A172 (cell line): ENCODE data around the gene BLTP3B. TPM values are rescaled to one million over a fixed set of nuclear protein-coding genes. Genes with fewer than 3 reads are reported as not detected.
A peak's percentile ranks its signal among the peaks of the same experiment; 100 is the strongest.
"Not testable (repeated sequence)": the region's sequence is repeated elsewhere in the genome, so short reads cannot be mapped to it uniquely, and the experiment has no call there.

Experiments used
- DNase-seq: peaks from one replicate; pipeline ENCODE4 v3.0.0-alpha.2; 2015; ENCODE audit warnings: low spot score
- total RNA-seq: library from RNA; depleted of rRNA; stranded (reverse); fragments of >200 nt; shearing (Covaris generic); gene quantifications from 2 replicates; pipeline ENCODE4 v1.2.3, GENCODE V29; 2014; rRNA removed

The BLTP3B gene, protein sequence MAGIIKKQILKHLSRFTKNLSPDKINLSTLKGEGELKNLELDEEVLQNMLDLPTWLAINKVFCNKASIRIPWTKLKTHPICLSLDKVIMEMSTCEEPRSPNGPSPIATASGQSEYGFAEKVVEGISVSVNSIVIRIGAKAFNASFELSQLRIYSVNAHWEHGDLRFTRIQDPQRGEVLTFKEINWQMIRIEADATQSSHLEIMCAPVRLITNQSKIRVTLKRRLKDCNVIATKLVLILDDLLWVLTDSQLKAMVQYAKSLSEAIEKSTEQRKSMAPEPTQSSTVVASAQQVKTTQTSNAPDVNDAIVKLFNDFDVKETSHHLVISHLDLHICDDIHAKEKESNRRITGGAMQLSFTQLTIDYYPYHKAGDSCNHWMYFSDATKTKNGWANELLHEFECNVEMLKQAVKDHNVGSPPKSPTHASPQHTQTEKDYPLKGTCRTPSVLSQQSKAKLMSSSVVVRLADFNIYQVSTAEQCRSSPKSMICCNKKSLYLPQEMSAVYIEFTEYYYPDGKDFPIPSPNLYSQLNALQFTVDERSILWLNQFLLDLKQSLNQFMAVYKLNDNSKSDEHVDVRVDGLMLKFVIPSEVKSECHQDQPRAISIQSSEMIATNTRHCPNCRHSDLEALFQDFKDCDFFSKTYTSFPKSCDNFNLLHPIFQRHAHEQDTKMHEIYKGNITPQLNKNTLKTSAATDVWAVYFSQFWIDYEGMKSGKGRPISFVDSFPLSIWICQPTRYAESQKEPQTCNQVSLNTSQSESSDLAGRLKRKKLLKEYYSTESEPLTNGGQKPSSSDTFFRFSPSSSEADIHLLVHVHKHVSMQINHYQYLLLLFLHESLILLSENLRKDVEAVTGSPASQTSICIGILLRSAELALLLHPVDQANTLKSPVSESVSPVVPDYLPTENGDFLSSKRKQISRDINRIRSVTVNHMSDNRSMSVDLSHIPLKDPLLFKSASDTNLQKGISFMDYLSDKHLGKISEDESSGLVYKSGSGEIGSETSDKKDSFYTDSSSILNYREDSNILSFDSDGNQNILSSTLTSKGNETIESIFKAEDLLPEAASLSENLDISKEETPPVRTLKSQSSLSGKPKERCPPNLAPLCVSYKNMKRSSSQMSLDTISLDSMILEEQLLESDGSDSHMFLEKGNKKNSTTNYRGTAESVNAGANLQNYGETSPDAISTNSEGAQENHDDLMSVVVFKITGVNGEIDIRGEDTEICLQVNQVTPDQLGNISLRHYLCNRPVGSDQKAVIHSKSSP (N-terminal part only)
- total RNA-seq = 34.9 and 41.2 TPM in 2 replicates

DNA sequence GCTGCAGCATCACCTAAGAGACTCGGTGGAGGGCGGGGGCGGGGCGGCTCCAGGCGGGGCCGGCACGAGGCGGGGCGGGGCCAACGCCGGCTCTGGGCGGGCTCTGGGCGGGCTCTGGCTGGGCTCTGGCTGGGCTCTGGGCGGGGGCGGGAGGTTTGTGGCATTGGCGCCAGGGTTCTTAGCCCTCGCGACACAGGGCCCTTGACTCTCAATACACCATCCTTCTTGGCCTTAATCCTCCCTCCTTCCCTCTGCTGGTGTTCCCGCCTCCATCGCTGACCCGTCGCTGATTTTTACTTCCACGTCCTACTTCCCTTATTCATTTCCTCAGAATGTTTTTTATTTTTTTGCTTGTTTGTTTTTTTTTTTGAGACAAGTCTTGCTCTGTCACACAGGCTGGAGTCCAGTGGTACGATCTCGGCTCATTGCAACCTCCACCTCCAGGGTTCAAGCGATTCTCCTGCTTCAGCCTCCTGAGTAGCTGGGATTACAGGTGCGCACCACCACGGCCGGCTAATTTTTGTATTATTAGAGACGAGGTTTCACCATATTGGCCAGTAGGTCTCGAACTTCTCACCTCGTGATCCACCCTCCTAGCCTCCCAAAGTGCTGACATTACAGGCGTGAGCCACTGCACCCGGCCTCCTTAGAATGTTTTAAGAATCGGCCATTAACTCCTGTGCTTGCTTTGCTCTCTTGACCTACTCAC is at the start of gene BLTP3B:
BLTP3B (minus strand) TSS at position 24 of the 709 bp plus-strand sequence. CDS start 239 bp downstream, outside the sequence.
- DNase-seq = peak; percentile 77

DNA sequence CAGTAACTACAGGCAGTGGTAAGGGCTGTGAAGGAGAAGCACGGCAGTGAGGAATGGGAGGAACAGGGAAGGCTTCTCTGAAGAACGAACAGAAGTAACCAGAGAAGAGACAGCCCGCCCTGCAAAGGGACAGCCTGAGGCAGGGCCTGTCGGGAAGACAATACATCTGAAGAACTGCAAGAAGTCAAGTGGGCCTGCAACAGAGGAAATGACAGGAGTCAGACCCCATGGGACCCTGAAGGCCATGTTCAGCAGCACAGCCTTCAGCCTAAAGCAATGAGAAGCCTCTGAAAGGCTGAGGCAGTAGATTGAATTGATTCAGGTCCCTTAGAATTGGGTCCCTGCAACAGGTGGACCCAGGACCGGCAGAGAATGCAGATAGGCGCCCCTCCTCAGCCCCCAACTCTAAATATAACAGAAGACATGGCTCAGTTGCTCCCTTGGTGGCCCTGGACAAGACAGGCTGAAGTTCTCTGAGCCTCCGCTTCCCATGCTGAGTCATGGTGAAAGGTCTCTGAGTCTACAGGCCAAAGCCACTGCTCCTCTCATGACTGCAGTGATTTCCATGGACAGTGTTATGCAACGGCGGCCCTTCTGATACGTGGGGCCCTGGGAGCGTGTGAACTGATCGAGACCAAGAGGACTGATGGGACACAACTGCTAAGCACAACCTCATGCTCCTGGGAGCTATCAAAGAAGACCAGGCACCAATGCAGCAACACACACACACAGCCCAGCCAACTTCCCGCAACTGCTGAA is 47.1 kb upstream of the BLTP3B start:
- no peak for DNase-seq

DNA sequence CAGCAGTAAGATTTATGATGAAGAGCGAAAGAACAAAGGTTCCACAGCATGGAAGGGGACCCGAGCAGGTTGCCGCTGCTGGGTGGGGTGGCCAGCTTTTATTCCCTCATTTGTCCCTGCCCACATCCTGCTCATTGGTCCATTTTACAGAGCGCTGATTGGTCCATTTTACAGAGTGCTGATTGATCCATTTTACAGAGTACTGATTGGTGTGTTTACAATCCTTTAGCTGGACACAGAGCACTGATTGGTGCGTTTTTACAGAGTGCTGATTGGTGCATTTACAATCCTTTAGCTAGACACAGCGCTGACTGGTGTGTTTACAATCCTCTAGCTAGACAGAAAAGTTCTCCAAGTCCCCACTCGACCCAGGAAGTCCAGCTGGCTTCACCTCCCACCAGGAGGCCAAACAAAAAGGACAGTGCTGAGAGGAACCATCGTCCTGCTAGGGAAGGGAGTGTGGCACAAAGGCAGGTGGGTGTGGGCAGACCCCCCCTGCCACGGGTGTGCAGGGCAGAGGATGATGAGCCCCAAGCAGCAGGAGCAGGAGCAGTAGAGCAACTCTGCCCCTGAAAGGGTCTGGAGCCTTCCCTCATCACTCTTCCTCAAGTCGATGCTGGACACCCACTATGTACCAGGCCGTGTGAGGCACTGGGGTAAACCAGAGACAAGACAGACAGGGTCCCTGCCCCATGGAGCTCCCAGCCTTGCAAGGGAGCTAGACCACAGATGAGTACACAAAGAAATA is 46.4 kb upstream of the BLTP3B start:
- DNase-seq = not testable (repeated sequence)

DNA sequence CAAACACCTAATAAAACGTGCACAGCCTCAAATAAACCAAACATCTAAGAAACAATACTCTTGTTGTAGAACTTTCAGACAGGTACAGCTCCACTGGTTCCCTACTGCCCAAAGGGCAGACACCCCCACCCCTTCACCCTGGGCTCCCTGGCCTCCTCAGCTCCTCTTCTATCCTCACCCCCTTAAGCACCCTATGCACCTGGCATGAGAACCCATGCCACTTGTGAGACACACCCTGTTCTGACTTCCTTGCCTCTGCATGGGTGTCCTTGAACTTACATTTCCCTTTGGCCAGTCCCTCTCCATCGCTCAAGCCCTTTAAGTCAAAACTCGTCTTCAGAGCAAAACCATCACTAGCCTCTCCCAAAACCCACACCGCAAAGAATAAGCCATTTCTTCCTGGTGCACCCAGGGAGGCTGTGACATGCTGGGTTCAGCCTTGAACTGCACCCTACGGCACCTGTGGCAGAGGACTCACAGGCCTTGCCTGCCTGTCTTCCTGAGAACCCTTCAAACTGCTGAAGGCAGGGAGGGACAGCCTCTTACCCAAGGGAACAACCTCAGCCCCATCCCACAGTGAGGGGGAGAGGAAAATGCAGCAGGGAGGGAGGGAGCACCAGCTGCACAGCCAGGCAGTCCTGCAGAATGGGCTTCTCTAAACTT is 45.3 kb upstream of the BLTP3B start:
- no peak for DNase-seq

DNA sequence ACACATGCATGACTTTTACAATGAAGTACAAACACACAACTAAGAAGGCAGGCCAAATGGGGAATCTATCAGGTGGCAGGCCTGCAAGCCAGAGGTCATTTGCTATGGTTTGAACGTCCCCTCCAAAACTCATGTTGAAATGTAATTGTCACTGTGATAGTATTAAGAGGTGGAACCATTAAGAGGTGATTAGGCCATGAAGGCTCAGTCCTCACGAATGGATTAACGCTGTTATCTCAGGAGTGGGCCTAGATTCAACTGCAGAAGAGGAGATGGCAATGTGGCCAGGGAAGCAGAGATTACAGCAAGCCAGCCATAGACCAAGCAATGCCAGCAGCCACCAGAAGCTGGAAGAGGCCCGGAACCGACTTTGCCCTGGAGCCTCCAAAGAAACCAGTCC is 44.4 kb upstream of the BLTP3B start:
- no peak for DNase-seq

DNA sequence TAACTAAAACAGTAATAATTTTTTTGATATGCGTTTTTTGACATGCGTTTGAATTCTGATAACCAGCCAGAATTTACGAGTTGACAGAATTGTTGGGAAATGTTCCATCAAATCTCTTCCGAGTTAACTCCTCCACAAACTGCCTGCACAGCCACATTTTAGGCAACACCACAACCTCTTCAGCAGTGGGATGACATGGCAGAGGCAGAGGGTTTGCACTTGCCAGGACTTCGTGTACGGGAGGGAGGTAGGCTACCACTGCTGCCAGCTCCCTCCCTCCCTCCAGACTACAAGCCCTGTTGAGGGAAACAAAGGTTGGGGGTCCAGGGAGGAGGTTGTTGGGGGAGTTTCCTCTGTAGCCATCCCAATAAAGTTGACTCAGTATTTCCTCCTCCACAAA is 43.4 kb upstream of the BLTP3B start:
- DNase-seq = no peak

DNA sequence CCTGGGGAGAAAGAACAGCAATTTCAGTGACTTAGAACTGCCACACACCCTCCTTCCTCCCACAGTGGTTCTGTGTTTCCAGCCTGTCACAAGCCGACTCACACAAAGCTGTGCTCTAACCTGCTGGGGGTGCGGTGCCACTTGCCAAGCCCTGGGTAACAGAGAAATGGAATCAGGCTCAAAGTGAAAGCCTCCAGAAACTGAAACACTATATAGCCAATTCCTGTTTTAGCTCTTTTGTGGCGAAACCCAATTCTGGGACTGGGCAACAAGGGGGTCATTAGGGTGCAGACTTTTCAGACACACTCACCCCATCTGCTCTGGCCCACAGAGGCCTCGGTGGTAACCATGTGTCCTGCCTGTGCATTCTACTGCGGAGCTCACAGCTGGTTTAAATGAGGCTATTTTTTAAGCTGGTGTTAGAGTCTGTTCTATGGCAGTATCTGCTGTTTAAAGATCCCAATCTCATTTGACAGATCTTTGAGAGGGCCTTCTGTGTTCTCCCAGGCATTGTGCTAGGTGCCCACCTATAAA is 42.8 kb upstream of the BLTP3B start:
- no peak for DNase-seq

DNA sequence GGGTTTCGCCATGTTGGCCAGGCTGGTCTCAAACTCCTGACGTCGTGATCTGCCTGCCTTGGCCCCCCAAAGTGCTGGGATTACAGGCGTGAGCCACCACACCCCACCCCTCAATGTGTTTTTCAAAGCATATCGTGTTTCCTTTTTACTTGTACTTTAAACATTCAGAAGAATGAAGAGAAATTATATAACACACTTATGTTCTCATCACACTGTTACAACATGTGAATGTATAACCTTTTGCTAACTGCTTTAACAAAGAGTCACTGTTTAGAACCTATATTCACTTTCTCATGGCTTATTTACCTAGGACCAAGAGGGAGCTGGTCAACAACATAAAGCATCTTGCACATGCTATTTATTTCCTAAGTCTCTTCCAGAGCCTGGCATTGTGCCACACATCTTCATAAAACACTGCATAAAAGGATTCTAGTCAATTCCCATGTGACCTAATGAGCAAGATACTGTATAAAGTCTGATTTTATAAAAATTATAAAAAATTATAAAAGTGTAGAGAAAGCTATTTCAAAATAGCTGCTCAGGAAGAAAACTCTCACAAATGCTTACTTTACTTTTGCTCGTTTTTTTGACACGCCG is 42.0 kb upstream of the BLTP3B start:
- DNase-seq = no peak

DNA sequence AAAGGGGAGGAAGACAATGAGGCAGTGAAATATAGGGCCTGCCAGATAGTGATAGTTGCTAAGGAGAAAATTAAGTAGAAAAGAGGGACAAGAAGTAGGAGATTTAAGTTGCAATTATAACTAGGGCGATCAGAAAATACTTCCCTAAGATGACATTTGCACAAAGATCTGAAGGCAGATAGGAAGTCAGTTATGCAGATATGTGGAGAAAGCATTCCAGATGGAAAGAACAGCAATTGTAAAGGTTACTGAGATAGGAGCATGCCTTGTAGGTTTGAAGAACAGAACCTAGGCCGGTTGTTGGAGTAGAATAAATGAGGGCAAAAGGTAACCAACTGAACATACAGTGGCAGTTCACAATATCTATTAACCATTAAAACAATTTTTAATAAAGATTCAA is 36.6 kb upstream of the BLTP3B start:
- no peak for DNase-seq

DNA sequence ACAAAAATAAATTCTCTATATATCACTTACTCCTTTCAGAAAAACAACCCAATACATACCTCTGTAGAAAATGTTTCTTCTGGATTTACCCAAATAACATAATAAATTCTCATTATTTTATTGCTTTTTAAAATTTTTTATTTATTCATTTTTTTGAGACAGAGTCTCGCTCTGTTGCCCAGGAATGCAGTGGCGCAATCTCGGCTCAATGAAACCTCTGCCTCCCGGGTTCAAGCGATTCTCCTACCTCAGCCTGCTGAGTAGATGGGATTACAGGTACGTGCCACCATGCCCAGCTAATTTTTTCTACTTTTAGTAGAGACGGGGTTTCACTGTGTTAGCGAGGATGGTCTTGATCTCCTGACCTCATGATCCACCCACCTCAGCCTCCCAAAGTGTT is 33.8 kb upstream of the BLTP3B start:
- not testable (repeated sequence) for DNase-seq

DNA sequence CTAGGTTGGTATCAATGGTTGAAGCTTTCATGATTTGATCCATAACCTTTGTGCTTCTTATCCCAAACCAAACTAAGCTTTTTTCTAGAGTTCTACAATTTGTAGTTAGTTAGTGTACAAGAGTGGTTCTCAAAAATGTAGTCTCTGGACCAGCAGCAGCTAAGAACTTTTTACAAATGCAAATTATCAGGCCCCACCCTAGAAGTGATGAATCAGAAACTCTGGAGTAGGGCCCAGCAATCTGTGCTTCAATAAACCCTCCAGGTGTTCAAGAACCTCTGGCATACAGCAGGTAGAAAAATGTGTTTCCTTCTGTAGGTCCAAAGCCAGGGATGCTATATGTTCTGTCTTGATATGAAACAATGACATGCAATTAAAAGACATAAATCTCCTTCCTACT is 31.8 kb upstream of the BLTP3B start:
- no peak for DNase-seq

DNA sequence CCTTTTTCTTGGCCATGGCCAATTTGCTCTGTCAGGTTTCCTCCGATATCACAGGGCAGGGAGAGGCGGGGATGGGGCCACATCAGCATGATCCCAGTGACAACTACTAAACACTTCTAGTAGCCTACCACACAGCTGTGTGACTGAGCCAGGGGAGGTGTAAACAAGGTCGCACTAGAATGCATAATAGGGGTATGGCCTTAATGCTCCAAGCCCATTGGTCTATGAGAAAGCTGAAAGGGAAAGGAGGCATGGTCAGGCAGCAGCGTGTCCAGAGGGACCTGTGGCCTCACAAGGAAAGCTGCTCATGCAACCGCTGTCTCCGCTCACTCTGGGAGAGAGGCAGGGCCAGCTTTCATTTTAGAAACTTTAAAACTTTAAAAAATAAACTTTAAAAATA is 30.4 kb upstream of the BLTP3B start:
- DNase-seq = no peak

DNA sequence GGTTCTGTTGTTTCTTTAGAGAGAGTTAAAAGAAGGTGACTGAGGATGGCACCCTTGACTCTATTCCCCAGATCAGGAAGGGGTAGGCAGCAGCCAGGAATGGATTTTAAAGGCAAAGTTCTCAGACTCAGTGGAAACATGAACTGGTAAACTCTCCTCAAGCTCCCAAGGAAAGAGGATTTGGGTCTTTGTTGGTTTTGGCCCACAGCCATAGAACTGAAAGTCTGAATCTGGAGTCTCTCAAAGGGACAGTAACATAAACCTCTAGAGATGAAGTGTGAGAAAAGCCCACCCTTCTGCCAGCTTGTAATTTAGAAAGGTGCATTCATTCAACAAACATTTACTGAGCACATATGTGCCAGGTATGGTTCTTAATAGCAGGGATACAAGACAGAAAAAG is 28.6 kb upstream of the BLTP3B start:
- DNase-seq = no peak

DNA sequence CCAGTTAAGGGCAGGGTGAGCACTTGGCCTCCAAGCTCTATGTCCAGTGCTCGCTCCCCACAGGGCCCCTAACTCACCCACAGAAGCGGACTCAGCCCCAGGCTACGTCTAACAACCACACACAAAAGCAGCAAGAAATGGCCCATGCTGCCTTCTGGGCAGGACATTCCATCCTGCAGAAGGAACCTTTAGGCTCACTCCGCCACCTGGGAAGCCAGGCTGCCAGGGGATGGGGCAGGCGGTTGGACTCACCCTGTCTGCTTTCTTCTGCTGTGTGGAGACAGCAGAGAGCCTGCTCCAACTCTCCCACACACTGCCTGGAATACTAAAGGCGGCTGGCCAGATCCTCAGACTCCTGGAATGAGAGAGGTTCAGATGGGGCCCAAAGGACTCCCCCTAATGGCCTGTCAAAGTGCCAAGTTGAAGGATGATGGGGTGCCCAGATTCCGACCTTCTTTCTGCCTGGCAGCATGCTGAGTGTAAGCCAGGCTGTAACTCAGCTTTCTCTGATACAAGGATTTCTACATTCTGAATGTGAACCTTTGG is 27.7 kb upstream of the BLTP3B start:
- DNase-seq = no peak

DNA sequence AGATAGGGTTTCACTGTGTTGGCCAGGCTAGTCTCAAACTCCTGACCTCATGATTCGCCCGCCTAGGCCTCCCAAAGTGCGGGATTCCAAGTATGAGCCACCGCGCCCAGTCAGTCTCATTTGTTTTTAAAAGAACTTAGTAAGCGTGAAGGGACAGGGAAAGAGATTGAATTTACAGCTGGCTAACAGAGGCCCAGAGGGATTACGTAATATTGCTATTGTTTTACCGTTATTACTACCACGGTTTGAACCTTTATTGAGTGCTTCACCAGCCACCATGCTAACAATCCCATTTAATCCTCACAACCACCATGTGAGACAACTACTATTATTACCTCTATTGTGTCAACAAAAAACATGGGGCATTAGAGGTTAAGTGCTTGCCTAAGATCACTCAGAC is 26.7 kb upstream of the BLTP3B start:
- DNase-seq = no peak

DNA sequence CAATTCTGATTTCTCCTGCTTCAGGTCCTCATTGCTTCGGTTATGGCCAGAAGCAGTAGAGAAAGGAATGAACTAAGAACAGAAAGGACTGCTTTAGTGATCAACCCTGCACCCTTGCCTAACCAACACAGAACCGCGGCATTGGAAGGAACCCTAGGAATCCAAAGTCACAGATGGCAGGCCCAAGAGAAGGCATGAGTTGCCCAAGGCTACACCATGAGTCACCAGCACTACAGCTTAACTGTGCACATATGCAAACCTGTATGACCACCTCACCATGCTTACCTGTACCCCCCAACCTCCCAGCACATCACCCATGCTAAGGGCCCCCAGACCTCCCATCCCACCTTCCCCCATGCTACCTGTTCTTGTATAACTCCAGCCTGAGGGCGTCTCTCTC is 25.9 kb upstream of the BLTP3B start:
- DNase-seq = no peak

DNA sequence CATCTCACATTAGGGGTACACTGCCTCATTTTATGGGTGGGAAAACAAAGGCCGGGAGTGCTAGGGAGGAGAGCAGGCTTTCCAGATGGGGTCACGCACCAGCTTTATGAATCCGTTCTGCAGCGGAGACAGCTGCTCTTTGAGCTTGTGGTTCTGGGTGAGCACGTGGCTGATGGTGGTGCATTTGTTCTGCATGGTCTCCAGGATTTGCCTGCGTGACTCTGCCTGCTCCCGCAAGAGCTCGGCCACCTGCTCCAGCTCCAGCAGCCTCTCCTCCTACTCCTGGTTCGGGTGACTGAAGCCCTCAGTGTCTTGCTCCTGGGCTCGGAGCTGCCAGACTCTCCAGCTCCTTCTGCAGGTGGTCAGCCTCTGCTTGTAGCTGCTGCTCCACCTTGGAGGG is 23.6 kb upstream of the BLTP3B start:
- no peak for DNase-seq

DNA sequence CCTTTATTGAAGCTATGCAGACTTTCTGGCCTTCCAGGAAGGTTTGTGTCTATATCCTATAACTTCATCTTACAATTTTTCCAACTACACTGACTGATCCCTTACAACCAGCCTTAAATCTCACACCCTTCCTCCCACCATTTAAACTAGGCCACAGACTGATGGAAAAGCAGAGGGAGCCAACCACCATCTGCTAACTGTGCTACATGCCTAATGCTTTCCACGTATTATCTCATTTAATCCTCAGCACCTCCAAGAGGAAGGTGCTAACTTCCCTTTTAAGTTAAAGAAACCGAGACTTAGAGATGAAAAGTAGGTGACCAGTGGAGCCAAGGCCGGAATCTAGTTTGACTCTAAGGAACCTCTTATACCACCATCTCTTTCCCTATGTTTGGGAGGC is 22.7 kb upstream of the BLTP3B start:
- DNase-seq = no peak
